Lower leg skin (tissue), 3 donors: ENCODE results near the gene MEGF8.

Experiments used
- POLR2A ChIP-seq, 2 donors: fragments of 450-650 bp; IDR thresholded peaks; one replicate each; pipeline ENCODE4 v1.6.1; 2016 to 2017; ENCODE audit warnings: antibody characterized with exemption in 2 of 2, mild to moderate bottlenecking in 1 of 2, moderate library complexity in 1 of 2
- TF ChIP-seq, protein P1 (sequence below), 3 donors: fragments of 450-650 bp; IDR thresholded peaks; one replicate each; pipeline ENCODE4 v1.5.1; 2016; ENCODE audit warnings: antibody characterized with exemption in 3 of 3, mild to moderate bottlenecking in 3 of 3, moderate library complexity in 2 of 3

GRCh38 chr19:42402376-42403116 lies 77.1 kb downstream of the MEGF8 start:
- TF ChIP-seq, protein P1, sequence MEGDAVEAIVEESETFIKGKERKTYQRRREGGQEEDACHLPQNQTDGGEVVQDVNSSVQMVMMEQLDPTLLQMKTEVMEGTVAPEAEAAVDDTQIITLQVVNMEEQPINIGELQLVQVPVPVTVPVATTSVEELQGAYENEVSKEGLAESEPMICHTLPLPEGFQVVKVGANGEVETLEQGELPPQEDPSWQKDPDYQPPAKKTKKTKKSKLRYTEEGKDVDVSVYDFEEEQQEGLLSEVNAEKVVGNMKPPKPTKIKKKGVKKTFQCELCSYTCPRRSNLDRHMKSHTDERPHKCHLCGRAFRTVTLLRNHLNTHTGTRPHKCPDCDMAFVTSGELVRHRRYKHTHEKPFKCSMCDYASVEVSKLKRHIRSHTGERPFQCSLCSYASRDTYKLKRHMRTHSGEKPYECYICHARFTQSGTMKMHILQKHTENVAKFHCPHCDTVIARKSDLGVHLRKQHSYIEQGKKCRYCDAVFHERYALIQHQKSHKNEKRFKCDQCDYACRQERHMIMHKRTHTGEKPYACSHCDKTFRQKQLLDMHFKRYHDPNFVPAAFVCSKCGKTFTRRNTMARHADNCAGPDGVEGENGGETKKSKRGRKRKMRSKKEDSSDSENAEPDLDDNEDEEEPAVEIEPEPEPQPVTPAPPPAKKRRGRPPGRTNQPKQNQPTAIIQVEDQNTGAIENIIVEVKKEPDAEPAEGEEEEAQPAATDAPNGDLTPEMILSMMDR (IDR thresholded peaks at IDR 0.05): no peak
- TF ChIP-seq POLR2A (IDR thresholded peaks at IDR 0.05): no peak
